GM21619 (cell line): Measurements from ENCODE around the gene USP32.
"Not testable (repeated sequence)": the region's sequence is repeated elsewhere in the genome, so short reads cannot be mapped to it uniquely, and the experiment has no call there.

Experiments used
- ATAC-seq: cut with Tn5 transposase; IDR thresholded peaks from one replicate; pipeline ENCODE4 v1.9.1; 2021; ENCODE audit not compliant: unreplicated experiment

Gene USP32

GRCh38 chr17:60412701-60413100 lies 20.8 kb upstream of the USP32 start:
- no peak for ATAC-seq

GRCh38 chr17:60410001-60410400 lies 18.1 kb upstream of the USP32 start:
- ATAC-seq = no peak

DNA sequence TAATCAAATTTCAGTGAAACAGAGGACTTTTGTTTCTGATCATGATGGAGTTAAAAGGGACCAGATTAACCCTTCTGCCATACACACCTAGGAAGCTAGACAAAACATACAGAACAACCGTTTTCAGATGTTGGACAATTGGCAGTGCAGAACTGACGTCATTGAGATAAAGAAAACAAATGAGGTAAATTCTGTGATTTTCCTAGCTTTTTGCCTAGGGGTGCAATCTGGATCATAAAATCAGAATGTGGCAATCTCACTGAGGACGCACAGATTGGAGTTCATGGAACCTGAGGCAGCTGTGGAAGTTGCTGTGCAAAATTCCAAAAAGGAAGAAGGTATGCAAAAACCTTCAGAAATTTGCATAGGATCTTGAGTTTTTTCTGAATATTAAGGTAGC lies 15.0 kb upstream of the USP32 start:
- no peak for ATAC-seq

DNA sequence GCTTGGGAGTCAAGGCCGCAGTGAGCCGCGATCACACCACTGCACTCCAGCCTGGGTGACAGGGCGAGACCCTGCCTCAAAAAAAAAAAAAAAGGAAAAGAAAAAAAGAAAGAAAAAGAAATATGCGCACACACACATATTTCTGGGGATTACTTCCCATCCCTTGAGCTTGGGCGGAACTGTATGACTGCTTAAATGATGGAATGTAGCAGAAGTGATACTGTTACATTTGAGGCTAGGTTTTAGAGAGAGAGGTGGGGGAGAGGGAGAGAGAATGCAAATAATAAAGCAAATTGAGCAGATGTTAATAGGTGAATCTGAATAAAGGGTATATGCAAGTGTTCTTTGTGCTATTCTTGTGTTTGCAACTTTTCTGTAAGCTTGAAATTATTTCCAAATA lies 12.0 kb upstream of the USP32 start:
- ATAC-seq = no peak

DNA sequence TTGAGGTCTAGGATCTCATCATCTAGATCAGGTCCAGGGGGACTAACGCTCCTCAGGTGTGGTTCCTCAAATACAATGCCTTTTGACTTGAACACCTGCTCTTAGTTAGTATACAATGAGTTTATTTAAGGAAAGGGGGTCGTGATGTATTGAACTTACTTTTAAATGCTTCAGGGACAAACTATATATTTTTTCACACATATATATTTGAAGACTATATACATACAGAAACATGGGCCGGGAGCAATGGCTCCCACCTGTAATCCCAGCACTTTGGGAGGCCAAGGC lies 11.5 kb upstream of the USP32 start:
- no peak for ATAC-seq

DNA sequence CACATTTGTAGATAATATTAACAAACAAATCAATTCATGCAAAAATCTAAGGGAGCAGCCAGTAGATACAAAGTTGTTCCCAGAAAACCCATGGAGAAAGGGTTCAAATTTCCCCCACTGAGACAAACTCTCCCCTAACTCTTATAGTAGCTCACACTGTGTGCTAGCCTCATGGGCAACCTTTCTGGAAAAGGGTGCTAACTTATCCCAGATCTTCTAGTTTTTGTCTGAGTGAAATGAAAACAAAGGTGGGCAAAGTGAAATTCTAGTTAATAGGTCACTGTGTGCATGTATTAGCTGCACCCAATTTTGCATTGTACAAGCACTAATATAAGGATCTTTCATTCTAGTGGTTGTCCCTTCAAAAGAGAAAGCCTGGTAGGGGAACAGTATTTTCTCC lies 9.9 kb upstream of the USP32 start:
- no peak for ATAC-seq

GRCh38 chr17:60398227-60398959 lies 6.5 kb upstream of the USP32 start:
- peak; percentile 59 for ATAC-seq

GRCh38 chr17:60396412-60396811 lies 4.5 kb upstream of the USP32 start:
- ATAC-seq = no peak

- ATAC-seq = no peak
These were observed 3.7 kb upstream of the USP32 start for GRCh38 chr17:60395508-60396065.

DNA sequence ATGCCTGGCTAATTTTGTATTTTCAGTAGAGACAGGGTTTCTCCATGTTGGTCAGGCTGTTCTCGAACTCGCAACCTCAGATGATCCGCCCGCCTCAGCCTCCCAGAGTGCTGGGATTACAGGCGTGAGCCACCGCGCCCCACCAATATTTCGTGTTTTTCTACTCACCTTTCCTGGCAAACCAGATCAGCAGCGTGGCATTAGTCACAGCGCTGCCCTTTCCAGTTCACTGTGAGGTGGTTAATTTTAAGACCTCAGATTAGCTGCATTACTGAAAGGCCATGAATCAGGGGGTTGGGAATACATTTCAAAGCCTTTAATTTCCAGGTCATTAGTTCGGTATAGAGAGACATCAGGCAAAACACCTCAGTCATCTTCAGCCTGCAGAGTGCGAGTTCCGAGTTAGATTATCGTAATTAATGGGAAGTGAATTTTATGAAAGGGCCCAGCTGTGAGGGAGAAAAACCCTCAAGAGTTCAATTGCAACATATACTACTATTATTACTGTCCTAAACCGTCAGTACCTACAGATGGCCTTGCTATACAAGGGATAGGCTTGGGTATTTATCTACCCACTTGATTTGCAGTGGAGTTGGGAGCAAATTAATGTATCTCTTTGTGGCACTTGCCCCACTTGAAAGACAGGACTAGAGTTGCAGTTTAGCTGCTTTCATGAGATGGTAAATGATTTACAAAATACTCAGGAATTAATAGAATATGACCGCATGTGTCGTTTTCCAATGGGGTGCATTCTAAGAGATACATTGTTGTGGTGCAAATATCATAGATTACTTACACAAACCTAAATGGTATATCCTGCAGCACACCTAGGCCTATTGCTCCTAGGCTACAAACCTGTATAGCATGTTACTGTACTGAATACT lies 2.1 kb upstream of the USP32 start:
- ATAC-seq = no peak

DNA sequence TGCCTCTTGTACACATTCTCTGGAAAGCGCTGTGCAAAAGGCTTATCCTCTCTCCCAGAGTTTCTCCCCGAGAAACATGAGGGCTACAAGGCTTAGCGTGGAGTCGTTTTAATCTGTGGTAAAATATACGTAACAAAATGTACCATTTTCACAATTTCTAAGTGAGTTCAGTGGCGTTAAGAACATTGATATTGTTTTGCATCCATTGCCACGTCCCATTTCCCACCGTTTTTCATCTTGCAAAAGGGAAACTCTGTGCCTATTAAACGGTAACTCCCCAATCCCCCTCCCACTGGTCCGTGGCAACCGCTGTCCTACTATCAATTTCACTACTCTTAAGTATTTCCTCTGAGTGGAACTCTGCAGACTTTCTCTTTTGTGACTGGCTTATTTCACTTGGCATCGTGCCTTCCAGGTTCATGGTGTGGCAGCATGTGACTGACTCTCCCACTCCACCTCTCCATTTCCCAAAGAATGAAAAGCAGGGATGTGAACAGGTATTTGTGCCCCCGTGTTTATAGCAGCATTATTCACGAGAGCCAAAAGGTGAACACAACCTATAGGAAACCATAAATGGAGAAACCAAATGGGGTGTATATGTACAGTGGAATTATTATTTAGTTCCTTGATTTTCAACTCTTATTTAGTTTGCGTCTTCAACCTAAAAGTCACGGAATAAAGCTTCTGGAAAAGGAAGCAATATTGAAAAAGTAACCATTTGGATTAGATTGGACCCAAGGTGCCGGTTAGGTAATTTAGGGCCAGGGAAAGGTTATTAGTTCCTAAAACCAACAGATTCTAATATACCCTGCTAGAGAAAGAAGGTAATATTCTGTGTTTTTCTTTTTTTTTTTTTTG lies 1.1 kb upstream of the USP32 start:
- ATAC-seq = no peak

- ATAC-seq = peak; percentile 29
These were observed 377 bp downstream of the USP32 start for GRCh38 chr17:60391471-60392041.

- no peak for ATAC-seq
These were observed 935 bp downstream of the USP32 start for GRCh38 chr17:60390925-60391470.

DNA sequence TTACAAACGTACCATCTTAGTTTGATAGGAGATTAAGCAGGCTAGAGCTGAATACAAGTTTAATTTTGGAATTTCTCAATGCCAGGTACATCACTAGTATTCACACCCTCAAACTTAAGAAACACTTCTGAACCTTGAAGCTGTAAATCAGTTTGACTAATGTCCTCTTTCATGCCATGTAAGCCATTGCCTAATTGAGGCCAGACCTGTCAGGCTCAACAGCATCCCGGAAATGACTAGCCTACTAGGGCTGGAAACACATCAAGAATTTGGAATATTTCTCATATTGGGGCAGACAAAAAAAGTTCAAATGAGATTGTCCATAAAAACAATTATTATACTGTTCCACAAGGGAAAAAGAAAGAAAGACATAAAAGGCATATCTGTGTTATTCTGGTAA lies 1.7 kb downstream of the USP32 start:
- no peak for ATAC-seq

DNA sequence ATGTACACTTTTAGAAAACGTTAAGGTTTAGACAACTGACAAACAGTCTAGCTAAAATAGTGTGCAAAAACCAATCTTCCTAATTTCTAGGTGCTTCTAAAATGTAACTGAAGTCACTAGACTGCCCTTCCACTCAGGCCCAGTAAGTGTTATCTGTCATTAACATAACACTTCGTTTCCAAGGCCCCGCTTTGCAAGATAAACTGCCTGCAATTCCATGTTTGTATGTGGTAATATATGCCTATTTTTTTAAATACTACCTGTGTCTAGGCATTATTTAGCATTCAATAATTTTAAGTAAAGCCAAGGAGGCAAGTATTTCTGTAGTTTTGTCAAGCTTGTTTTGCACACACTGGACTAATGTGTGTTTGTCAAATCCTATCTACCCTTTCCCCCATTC lies 3.2 kb downstream of the USP32 start:
- no peak for ATAC-seq

DNA sequence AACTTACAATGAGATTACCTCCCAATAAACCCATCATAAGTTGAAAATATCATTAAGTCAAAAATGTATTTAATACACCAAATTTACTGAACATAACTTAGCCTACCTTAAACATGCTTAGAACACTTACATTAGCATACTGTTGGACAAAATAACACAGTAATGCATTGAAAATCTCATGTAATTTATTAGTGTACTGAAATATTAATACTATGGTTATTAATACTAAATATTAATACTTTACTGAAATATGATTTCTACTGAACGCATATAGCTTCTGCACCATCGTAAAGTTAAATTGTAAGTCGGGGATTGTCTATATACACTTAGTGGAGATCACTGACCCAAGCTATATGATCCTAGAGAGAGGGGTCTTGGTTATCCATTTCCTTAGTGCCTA lies 4.3 kb downstream of the USP32 start:
- ATAC-seq = no peak

DNA sequence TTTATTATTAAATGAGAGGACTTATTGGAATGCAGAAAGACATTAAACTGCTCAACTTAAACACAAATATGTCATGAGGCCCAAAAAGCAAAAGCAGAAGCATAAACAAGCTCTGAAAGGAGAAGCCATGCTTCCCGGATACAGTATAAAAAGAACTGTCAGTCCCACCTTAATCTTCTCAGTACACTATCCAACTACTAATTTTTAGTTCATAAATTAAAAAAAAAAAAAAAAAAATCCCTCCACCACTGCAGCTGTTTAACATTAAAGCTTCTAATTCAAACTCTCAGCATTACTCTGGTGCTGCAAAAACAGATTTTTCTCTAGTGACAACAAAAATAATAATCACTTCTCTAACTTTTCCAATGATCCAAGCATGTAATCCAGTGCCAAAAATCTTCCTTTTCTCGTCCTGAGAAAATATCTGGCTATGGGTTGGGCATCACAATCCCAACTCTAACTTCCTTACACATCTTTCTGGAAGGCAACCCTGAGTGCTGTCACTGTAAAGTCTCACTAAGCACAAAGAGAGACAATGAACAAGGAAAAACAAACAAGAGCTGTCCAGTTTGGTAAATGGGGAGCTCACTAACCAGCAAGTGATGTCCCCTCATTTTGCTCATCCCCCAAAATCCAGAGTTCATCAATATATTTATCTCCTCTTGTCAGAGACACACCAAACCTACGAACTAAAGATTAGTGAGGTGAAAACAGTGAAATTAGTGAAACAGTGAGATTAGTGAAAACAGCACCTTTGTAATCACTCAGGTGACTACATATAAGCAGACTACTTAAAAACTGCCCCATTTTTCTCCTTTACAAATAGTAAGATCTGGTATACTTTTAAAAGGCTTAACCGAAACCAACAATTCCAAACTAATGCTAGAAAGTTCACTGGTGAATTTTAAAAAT lies 5.5 kb downstream of the USP32 start:
- ATAC-seq = no peak

GRCh38 chr17:60384921-60385320 lies 7.0 kb downstream of the USP32 start:
- ATAC-seq = not testable (repeated sequence)

- no peak for ATAC-seq
These were observed 8.6 kb downstream of the USP32 start for GRCh38 chr17:60383379-60383778.

- ATAC-seq = no peak
These were observed 10.0 kb downstream of the USP32 start for GRCh38 chr17:60381958-60382357.
